IPS-15b (cell line): ENCODE data around the gene ARF1.

Experiments used
- H3K27me3 ChIP-seq: one replicate; pipeline ENCODE4 v1.6.1; 2013; ENCODE audit warnings: low read length; ENCODE audit not compliant: control insufficient read depth, insufficient read depth
- H3K36me3 ChIP-seq: one replicate; pipeline ENCODE4 v1.6.1; 2013; ENCODE audit warnings: low read length; ENCODE audit not compliant: control insufficient read depth, insufficient read depth
- H3K4me1 ChIP-seq: one replicate; pipeline ENCODE4 v1.6.1; 2013; ENCODE audit warnings: mild to moderate bottlenecking, low read length; ENCODE audit not compliant: control insufficient read depth, insufficient read depth
- H3K4me3 ChIP-seq: one replicate; pipeline ENCODE4 v1.5.1; 2013; ENCODE audit warnings: low read depth, low read length
- H3K9ac ChIP-seq: one replicate; pipeline ENCODE4 v1.6.1; 2013; ENCODE audit warnings: low read depth, mild to moderate bottlenecking, low read length
- H3K9me3 ChIP-seq: one replicate; pipeline ENCODE4 v1.6.1; 2013; ENCODE audit warnings: mild to moderate bottlenecking, low read length; ENCODE audit not compliant: control insufficient read depth, insufficient read depth

Gene ARF1

GRCh38 chr1:228082214-228082917 is at the start of gene ARF1:
ARF1 (plus strand) TSS chr1:228082708; CDS start chr1:228097115, 14,407 bp downstream.
- Histone ChIP-seq H3K9me3 (no peaks in the 10 kb centered on the region), H3K4me3 (peak within 1 kb of the TSS; percentile 77), H3K27me3 (peaks cover 10% of the 10 kb centered on the region), H3K36me3 (no peaks in the 10 kb centered on the region), H3K4me1 (peaks cover 4% of the 10 kb centered on the region), H3K9ac (peak within 1 kb of the TSS; percentile 76)

GRCh38 chr1:228033376-228033775 is 49.1 kb upstream of the ARF1 start:
- H3K36me3 ChIP-seq = no peaks in the 10 kb centered on the region
- H3K9me3 ChIP-seq = no peaks in the 10 kb centered on the region
- no peak overlapping the region for H3K9ac ChIP-seq
- peaks cover 10% of the 10 kb centered on the region for H3K27me3 ChIP-seq
- H3K4me3 ChIP-seq = no peak overlapping the region
- no peaks in the 10 kb centered on the region for H3K4me1 ChIP-seq

GRCh38 chr1:228034954-228035837 is 47.3 kb upstream of the ARF1 start:
- Histone ChIP-seq H3K9ac (no peak overlapping the region), H3K9me3 (no peaks in the 10 kb centered on the region), H3K36me3 (no peaks in the 10 kb centered on the region), H3K27me3 (peaks cover 24% of the 10 kb centered on the region), H3K4me1 (no peaks in the 10 kb centered on the region), H3K4me3 (no peak overlapping the region)

GRCh38 chr1:228035844-228036243 is 46.7 kb upstream of the ARF1 start:
- no peak overlapping the region for H3K9ac ChIP-seq
- no peaks in the 10 kb centered on the region for H3K9me3 ChIP-seq
- peaks cover 25% of the 10 kb centered on the region for H3K27me3 ChIP-seq
- no peaks in the 10 kb centered on the region for H3K36me3 ChIP-seq
- H3K4me1 ChIP-seq = no peaks in the 10 kb centered on the region
- no peak overlapping the region for H3K4me3 ChIP-seq

- Histone ChIP-seq H3K4me3 (no peak overlapping the region), H3K4me1 (no peaks in the 10 kb centered on the region), H3K9me3 (no peaks in the 10 kb centered on the region), H3K27me3 (peaks cover 32% of the 10 kb centered on the region), H3K36me3 (no peaks in the 10 kb centered on the region), H3K9ac (no peak overlapping the region)
Observed at GRCh38 chr1:228036701-228037231, 45.7 kb upstream of the ARF1 start.

GRCh38 chr1:228037401-228038386 is 44.8 kb upstream of the ARF1 start:
- Histone ChIP-seq H3K9me3 (no peaks in the 10 kb centered on the region), H3K36me3 (no peaks in the 10 kb centered on the region), H3K9ac (no peak overlapping the region), H3K4me3 (peak overlapping the region; percentile 43), H3K4me1 (no peaks in the 10 kb centered on the region), H3K27me3 (peaks cover 37% of the 10 kb centered on the region)

- H3K9me3 ChIP-seq = no peaks in the 10 kb centered on the region
- no peaks in the 10 kb centered on the region for H3K4me1 ChIP-seq
- H3K9ac ChIP-seq = no peak overlapping the region
- peaks cover 39% of the 10 kb centered on the region for H3K27me3 ChIP-seq
- no peaks in the 10 kb centered on the region for H3K36me3 ChIP-seq
- no peak overlapping the region for H3K4me3 ChIP-seq
Observed at GRCh38 chr1:228038387-228039005, 44.0 kb upstream of the ARF1 start.

GRCh38 chr1:228039006-228039903 is 43.3 kb upstream of the ARF1 start:
- Histone ChIP-seq H3K9ac (no peak overlapping the region), H3K4me3 (no peak overlapping the region), H3K4me1 (no peaks in the 10 kb centered on the region), H3K27me3 (peaks cover 41% of the 10 kb centered on the region), H3K36me3 (no peaks in the 10 kb centered on the region), H3K9me3 (no peaks in the 10 kb centered on the region)

GRCh38 chr1:228039986-228040385 is 42.5 kb upstream of the ARF1 start:
- no peaks in the 10 kb centered on the region for H3K9me3 ChIP-seq
- H3K27me3 ChIP-seq = peaks cover 46% of the 10 kb centered on the region

GRCh38 chr1:228041316-228041715 is 41.2 kb upstream of the ARF1 start:
- Histone ChIP-seq H3K9me3 (no peaks in the 10 kb centered on the region), H3K4me1 (no peaks in the 10 kb centered on the region), H3K27me3 (peaks cover 49% of the 10 kb centered on the region), H3K36me3 (no peaks in the 10 kb centered on the region), H3K9ac (no peak overlapping the region), H3K4me3 (no peak overlapping the region)

More at GRCh38 chr1:228039986-228040385, 42.5 kb upstream of the ARF1 start:
- no peaks in the 10 kb centered on the region for H3K36me3 ChIP-seq
- H3K4me3 ChIP-seq = no peak overlapping the region
- H3K4me1 ChIP-seq = no peaks in the 10 kb centered on the region
- no peak overlapping the region for H3K9ac ChIP-seq
